KOPT-K1 (cell line): ENCODE results near the gene PANK4.
A peak's percentile ranks its signal among the peaks of the same experiment; 100 is the strongest.

Experiments used
- H3K27ac ChIP-seq: fragments of 200-600 bp; sonication (generic); 2 replicates; pipeline ENCODE4 v1.5.1; 2016; ENCODE audit warnings: antibody characterized with exemption, mild to moderate bottlenecking, low read depth, low read length; ENCODE audit not compliant: poor library complexity, severe bottlenecking
- H3K36me3 ChIP-seq: fragments of 200-600 bp; sonication (generic); 2 replicates; pipeline ENCODE4 v1.5.1; 2017; ENCODE audit warnings: antibody characterized with exemption, mild to moderate bottlenecking, low read length, moderate library complexity; ENCODE audit not compliant: insufficient read depth
- H3K9me3 ChIP-seq: fragments of 200-600 bp; sonication (generic); 2 replicates; pipeline ENCODE4 v1.5.1; 2017; ENCODE audit warnings: antibody characterized with exemption, low read length, mild to moderate bottlenecking; ENCODE audit not compliant: insufficient read depth, poor library complexity, severe bottlenecking

PANK4 gene

GRCh38 chr1:2561898-2562895, 35.8 kb upstream of the PANK4 start:
- Histone ChIP-seq H3K27ac (no peak overlapping the region), H3K9me3 (no peaks in the 10 kb centered on the region), H3K36me3 (peaks cover 6% of the 10 kb centered on the region; the same call in 1 of the 2 replicates)

DNA sequence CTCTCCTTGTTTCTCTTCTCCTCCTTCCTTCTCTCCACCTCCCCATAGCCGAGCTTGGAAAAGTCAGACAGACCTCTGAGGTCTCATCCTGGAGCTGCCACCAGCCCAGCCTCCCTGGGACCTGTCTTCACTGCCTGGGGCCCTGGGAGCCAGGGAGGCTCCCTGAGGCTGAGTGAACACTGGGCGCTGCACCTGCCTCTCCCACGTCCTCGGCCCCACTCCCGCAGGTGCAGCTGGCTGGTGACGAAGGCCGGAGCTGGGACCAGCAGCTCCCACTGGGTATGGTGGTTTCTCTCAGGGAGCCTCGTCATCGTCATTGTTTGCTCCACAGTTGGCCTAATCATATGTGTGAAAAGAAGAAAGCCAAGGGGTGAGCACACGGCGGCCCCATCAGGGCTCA, 35.0 kb upstream of the PANK4 start:
- Histone ChIP-seq H3K27ac (no peak overlapping the region), H3K36me3 (peaks cover 6% of the 10 kb centered on the region; the same call in 1 of the 2 replicates), H3K9me3 (no peaks in the 10 kb centered on the region)

DNA sequence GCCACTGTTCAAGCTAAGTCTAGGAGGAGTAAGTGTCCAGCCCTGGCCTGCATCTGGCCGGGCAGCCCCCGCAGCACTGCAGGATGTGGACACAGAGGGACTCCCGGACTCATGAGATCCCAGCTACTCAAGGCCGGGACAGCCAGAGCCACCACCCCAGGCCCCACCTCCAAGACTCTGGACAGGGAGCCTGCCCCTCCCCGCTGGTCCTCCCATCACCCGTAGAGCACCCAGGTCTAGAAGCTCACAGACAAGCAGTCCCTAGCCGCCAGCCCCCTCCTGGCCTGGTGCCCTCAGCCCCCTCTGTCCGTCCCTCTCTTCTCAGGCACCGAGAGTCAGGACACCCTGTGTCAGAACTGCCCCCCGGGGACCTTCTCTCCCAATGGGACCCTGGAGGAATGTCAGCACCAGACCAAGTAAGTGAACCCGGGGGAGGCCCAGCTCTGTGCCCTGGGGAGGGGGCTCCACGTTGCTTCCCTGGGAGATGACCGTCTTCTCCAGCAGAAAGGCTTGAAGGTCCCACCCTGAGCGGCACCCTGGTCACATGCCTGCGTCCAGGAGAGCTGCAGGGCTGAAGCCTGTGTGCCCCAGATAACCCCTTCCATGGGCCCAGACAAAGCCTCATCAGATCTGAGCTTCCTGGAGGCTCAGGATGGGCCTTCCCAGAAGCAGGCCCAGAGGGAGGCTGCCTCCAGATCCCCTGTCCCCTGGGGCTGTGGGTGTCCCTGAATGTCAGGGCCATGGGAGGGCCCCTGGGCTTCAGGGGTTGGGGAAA, 34.1 kb upstream of the PANK4 start:
- H3K27ac ChIP-seq, result no peak overlapping the region
- H3K36me3 ChIP-seq, result peaks cover 6% of the 10 kb centered on the region; the same call in 1 of the 2 replicates
- no peaks in the 10 kb centered on the region for H3K9me3 ChIP-seq

DNA sequence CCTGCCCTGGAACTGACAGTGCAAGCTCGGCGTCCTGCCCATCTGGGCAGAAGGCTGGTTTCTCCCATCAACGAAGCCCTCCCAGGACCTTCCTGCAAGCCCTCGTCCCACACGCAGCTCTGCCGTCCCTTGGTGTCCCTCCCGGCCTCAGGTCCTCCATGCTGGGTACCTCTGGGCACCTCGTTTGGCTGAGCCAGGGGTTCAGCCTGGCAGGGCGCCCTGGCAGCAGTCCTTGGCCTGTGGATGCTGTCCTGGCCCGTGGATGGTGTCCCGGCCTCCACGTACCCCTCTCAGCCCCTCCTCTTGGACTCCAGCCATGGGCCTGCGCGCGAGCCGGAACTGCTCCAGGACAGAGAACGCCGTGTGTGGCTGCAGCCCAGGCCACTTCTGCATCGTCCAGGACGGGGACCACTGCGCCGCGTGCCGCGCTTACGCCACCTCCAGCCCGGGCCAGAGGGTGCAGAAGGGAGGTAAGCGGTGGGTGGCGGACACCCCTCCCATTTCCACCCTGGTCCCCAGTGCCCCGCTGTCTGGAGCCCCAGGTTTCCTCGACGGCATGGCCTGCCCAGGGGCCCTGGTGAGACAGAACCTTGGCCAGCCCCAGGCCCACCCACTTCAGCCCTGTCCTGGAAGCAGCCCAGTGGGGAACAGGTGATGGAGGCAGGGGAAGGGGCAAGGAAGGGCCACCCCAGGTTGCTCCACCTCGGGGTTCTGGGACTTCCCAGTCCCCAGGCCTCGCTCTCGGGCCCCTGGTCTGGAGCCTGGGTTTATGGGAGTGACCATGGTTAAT, 33.3 kb upstream of the PANK4 start:
- Histone ChIP-seq H3K27ac (no peak overlapping the region), H3K36me3 (peaks cover 6% of the 10 kb centered on the region; the same call in 1 of the 2 replicates), H3K9me3 (no peaks in the 10 kb centered on the region)

DNA sequence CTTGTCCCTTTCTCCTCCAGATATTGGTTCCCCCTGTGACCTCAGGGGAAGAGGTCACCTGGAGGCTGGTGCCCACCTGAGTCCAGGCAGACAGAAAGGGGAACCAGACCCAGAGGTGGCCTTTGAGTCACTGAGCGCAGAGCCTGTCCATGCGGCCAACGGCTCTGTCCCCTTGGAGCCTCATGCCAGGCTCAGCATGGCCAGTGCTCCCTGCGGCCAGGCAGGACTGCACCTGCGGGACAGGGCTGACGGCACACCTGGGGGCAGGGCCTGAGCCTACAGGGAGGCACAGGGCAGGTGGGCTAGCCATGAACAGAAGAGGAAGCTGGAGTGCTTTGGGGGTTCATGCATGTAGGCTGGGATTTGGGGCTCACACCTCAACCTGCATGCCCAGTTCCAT, 32.5 kb upstream of the PANK4 start:
- Histone ChIP-seq H3K9me3 (no peaks in the 10 kb centered on the region), H3K27ac (no peak overlapping the region), H3K36me3 (peaks cover 6% of the 10 kb centered on the region; the same call in 1 of the 2 replicates)

GRCh38 chr1:2558420-2558819, 32.0 kb upstream of the PANK4 start:
- H3K36me3 ChIP-seq, result peaks cover 6% of the 10 kb centered on the region; the same call in 1 of the 2 replicates
- no peak overlapping the region for H3K27ac ChIP-seq
- H3K9me3 ChIP-seq, result no peaks in the 10 kb centered on the region

GRCh38 chr1:2557482-2558400, 31.3 kb upstream of the PANK4 start:
- H3K9me3 ChIP-seq, result no peaks in the 10 kb centered on the region
- peaks cover 2% of the 10 kb centered on the region; the same call in 1 of the 2 replicates for H3K36me3 ChIP-seq
- peak overlapping the region; percentile 99 for H3K27ac ChIP-seq

- Histone ChIP-seq H3K9me3 (no peaks in the 10 kb centered on the region), H3K27ac (peak overlapping the region; percentile 99), H3K36me3 (no peaks in the 10 kb centered on the region; the same call in 1 of the 2 replicates)
Measured at GRCh38 chr1:2556678-2557481, 30.5 kb upstream of the PANK4 start.

DNA sequence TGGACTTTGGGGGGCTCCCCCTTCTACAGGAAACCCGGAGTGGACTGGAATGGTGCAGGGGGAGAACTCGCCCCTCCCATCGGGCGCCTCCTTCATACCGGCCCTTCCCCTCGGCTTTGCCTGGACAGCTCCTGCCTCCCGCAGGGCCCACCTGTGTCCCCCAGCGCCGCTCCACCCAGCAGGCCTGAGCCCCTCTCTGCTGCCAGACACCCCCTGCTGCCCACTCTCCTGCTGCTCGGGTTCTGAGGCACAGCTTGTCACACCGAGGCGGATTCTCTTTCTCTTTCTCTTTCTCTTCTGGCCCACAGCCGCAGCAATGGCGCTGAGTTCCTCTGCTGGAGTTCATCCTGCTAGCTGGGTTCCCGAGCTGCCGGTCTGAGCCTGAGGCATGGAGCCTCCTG, 29.9 kb upstream of the PANK4 start, which contains the start of gene TNFRSF14:
TNFRSF14 (plus strand) TSS at position 95 of the 401 bp plus-strand sequence; CDS start at position 389, 294 bp downstream.
- peak within 1 kb of the TSS; percentile 99 for H3K27ac ChIP-seq

GRCh38 chr1:2555634-2556276, 29.4 kb upstream of the PANK4 start:
- Histone ChIP-seq H3K9me3 (no peaks in the 10 kb centered on the region), H3K27ac (peak overlapping the region; percentile 99)

More for the DNA sequence above, 29.9 kb upstream of the PANK4 start, which contains the start of gene TNFRSF14:
- no peaks in the 10 kb centered on the region; the same call in 1 of the 2 replicates for H3K36me3 ChIP-seq
- no peaks in the 10 kb centered on the region for H3K9me3 ChIP-seq

GRCh38 chr1:2554621-2555387, 28.4 kb upstream of the PANK4 start:
- Histone ChIP-seq H3K9me3 (no peaks in the 10 kb centered on the region), H3K36me3 (no peaks in the 10 kb centered on the region; the same call in 1 of the 2 replicates), H3K27ac (peak overlapping the region; percentile 99)

More at GRCh38 chr1:2555634-2556276, 29.4 kb upstream of the PANK4 start:
- H3K36me3 ChIP-seq, result no peaks in the 10 kb centered on the region; the same call in 1 of the 2 replicates
